NCI-H1105 treated with DMSO at 0.1 percent for 48 hours (cell line): ENCODE measurements around the gene HUWE1.
"Not testable (repeated sequence)": the region's sequence is repeated elsewhere in the genome, so short reads cannot be mapped to it uniquely, and the experiment has no call there.

ENCODE experiments used
- DNase-seq: peaks from one replicate; lab custom pipeline; 2025; lab: John Stamatoyannopoulos, UW

The HUWE1 gene

DNA sequence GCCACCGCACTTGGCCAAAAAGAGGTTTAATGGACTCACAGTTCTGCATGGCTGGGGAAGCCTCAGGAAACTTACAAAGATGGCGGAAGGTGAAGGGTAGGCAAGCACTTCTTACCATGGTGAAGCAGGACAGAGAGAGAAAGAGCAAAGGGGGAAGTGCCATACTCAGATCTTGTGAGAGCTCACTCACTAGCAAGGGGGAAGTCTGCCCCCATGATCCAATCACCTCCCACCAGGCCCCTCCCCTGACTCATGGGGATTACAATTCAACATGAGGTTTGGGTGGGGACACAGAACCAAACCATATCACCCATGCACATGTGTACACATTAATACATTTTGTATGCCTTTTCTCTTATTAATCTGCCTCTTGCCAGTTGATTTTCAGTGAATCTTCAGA, 175.2 kb downstream of the HUWE1 start:
- no peak for DNase-seq

DNA sequence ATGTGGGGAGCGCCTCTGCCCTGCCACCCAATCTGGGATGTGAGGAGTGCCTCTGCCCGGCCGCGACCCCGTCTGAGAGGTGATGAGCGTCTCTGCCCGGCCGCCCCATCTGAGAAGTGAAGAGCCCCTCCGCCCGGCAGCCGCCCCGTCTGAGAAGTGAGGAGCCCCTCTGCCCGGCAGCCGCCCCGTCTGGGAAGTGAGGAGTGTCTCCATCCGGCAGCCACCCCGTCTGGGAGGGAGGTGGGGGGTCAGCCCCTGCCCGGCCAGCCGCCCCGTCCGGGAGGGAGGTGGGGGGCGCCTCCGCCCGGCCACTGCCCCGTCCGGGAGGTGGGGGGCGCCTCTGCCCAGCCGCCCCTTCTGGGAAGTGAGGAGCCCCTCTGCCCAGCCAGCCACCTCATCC, 182.5 kb downstream of the HUWE1 start:
- not testable (repeated sequence) for DNase-seq

DNA sequence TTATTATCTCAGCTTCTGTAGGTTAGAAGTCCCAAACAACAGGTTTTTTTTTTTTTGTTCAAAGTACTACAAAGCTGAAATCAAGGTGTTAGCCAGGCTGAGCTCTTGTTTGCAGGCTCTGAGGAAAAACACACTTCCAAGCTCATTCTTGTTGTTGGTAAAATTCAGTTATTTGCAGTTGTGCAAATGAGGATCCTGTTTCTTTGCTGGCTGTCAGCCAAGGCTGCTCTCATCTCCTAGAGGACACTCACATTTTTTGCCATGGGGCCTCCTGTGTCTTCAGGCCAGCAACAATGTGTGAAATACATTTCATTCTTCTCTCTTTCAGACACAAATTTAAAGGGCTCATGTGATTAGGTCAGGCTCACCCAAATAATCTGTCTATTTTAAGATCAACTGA, 192.1 kb downstream of the HUWE1 start:
- DNase-seq, result peak; percentile 1

DNA sequence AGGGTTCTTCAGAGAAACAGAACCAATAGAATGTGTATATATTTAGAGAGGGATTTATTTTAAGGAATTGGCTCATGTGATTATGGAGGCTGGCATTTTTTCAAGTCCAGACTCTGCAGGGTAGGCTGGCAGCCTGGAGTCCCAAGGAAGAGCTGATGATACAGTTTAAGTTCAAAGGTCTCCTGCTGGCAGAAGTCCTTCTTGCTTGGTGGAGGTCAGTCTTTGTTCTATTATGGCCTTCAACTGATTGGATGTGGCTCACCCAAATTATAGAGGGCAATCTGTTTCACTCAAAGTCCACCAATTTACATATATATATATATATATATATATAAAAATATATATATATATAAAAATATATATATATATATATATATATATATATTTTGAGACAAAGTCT, 200.2 kb downstream of the HUWE1 start:
- no peak for DNase-seq

DNA sequence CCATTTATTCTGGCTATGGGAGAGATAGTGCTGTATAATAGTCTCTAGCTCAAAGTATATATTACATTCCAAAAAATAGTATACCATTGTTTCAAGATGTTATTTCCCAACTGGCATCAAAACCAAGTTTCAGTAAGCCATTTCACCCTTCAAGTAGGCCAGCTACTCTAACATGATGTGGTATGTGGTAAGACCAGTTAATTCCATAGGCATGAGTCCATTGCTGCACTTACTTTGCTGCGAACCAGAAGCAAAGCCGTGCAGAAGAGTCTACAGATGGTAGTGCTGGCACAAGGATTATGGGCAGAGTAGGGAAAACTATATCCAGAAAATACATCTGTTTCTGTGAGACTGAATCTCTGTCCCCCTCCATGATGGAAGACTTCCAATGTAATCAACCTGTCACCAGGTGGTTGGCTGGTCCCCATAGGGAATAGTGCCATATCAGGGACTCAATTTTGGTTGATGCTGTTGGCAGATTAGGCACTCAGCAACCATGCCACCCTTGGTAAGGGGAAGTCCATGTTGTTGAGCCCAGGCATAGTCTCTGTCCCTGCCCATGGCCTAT, 202.6 kb downstream of the HUWE1 start:
- DNase-seq, result no peak

DNA sequence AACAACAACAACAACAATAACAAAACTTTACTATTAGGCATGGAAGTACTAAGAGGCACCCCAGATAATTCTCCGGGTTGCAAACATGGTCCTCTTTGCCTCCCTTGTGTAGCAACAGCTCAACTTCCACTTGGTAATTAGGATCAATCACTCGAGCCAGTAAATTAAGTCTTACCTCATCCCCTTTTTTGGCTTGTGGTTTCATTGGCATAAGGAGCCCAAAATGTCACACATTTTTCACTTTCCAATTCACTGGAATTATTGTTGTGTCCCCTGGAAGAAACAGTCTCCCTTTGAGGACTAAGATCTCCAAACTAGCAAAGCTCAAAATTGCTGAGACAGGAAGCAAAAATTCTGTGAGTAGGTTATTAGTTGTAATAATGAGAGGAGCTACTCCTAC, 203.1 kb downstream of the HUWE1 start:
- DNase-seq, result no peak
